IMR-90 (cell line): ENCODE data around the gene CDCA7. TPM values are rescaled to one million over a fixed set of nuclear protein-coding genes. Genes with fewer than 3 reads are reported as not detected.

Source experiments
- ATAC-seq: fragments of 200-7000 bp; cut with Tn5 transposase; 2 replicates; pipeline ENCODE4 v1.9.1; 2020; ENCODE audit warnings: low read depth, mild to moderate bottlenecking, moderate library complexity
- BruUV-seq: library from RNA; stranded (reverse); fragments of 400-500 nt; replicated peaks from 2 replicates; lab custom pipeline; 2021; lab: Mats Ljungman, UMichigan
- CTCF ChIA-PET: fragments of 300-600 bp; formaldehyde crosslinking; extraction: SDS; loops from one replicate; lab custom pipeline; 2021; ENCODE audit warnings: antibody characterized with exemption; lab: Yijun Ruan, JAX
- POLR2A ChIA-PET: fragments of 300-600 bp; sonication (Branson Sonifier 250); formaldehyde crosslinking; loops from one replicate; lab custom pipeline; 2022; ENCODE audit warnings: antibody characterized with exemption; ENCODE audit not compliant: unreplicated experiment; lab: Charles Lee
- DNase-seq: peaks from one replicate; pipeline ENCODE4 v3.0.0; 2013
- H2AFZ ChIP-seq: replicated peaks from 2 replicates; pipeline ENCODE3; 2013; ENCODE audit warnings: low read length, mild to moderate bottlenecking; ENCODE audit not compliant: poor library complexity
- H2AK5ac ChIP-seq: 2 replicates; pipeline ENCODE4 v1.6.1; 2013; ENCODE audit warnings: low read depth, low read length, inconsistent platforms
- H2AK9ac ChIP-seq: replicated peaks from 2 replicates; pipeline ENCODE3; 2013; ENCODE audit warnings: mild to moderate bottlenecking, low read depth, low read length, moderate library complexity; ENCODE audit not compliant: poor library complexity
- H2BK120ac ChIP-seq: 2 replicates; pipeline ENCODE4 v1.6.1; 2013; ENCODE audit warnings: low read depth, low read length, inconsistent platforms
- H2BK15ac ChIP-seq: 3 replicates; pipeline ENCODE4 v1.6.1; 2013; ENCODE audit warnings: low read depth, low read length, inconsistent platforms
- H2BK20ac ChIP-seq: 2 replicates; pipeline ENCODE4 v1.6.1; 2013; ENCODE audit warnings: low read depth, mild to moderate bottlenecking, inconsistent platforms, low read length, moderate library complexity
- H2BK5ac ChIP-seq: 2 replicates; pipeline ENCODE4 v1.6.1; 2013; ENCODE audit warnings: mild to moderate bottlenecking, low read depth, low read length, inconsistent platforms; ENCODE audit not compliant: poor library complexity, severe bottlenecking
- H3K14ac ChIP-seq: replicated peaks from 2 replicates; pipeline ENCODE4 v1.6.1; 2013; ENCODE audit warnings: low read depth, low read length, inconsistent platforms
- H3K18ac ChIP-seq: 2 replicates; pipeline ENCODE4 v1.6.1; 2013; ENCODE audit warnings: low read depth, low read length, control low read depth
- H3K23ac ChIP-seq: 2 replicates; pipeline ENCODE4 v1.6.1; 2013; ENCODE audit warnings: low read depth, low read length, inconsistent platforms
- H3K27ac ChIP-seq: 2 replicates; pipeline ENCODE4 v1.5.1; 2013; ENCODE audit warnings: mild to moderate bottlenecking, control low read depth, low read length; ENCODE audit not compliant: insufficient read depth
- H3K27me3 ChIP-seq: 2 replicates; pipeline ENCODE4 v1.6.1; 2013; ENCODE audit warnings: low read length; ENCODE audit not compliant: control insufficient read depth, insufficient read depth
- H3K36me3 ChIP-seq: 2 replicates; pipeline ENCODE4 v1.6.1; 2013; ENCODE audit warnings: low read length, mixed read lengths; ENCODE audit not compliant: control insufficient read depth, insufficient read depth
- H3K4ac ChIP-seq: 2 replicates; pipeline ENCODE4 v1.6.1; 2013; ENCODE audit warnings: low read depth, low read length, inconsistent platforms
- H3K4me1 ChIP-seq: 2 replicates; pipeline ENCODE4 v1.6.1; 2013; ENCODE audit warnings: low read length, mixed read lengths; ENCODE audit not compliant: control insufficient read depth, insufficient read depth
- H3K4me2 ChIP-seq: 2 replicates; pipeline ENCODE4 v1.6.1; 2013; ENCODE audit warnings: low read depth, mild to moderate bottlenecking, control low read depth, low read length, moderate library complexity
- H3K4me3 ChIP-seq: 2 replicates; pipeline ENCODE4 v1.5.1; 2013; ENCODE audit warnings: low read depth, mild to moderate bottlenecking, control low read depth, low read length, moderate library complexity; ENCODE audit not compliant: insufficient read depth
- H3K56ac ChIP-seq: 2 replicates; pipeline ENCODE4 v1.6.1; 2013; ENCODE audit warnings: low read length, inconsistent platforms; ENCODE audit not compliant: insufficient read depth; ENCODE audit errors: extremely low read depth
- H3K79me1 ChIP-seq, 2 experiments: 2 replicates each; pipeline ENCODE4 v1.6.1; 2013; ENCODE audit warnings: low read length in 2 of 2, inconsistent platforms in 1 of 2, low read depth in 1 of 2
- H3K9ac ChIP-seq: 2 replicates; pipeline ENCODE4 v1.6.1; 2013; ENCODE audit warnings: low read depth, low read length, control low read depth
- H3K9me1 ChIP-seq: 2 replicates; pipeline ENCODE4 v1.6.1; 2013; ENCODE audit warnings: low read length, inconsistent platforms; ENCODE audit not compliant: insufficient read depth
- H3K9me3 ChIP-seq: 2 replicates; pipeline ENCODE4 v1.6.1; 2013; ENCODE audit warnings: low read length; ENCODE audit not compliant: control insufficient read depth, insufficient read depth
- H4K20me1 ChIP-seq: 2 replicates; pipeline ENCODE4 v1.6.1; 2013; ENCODE audit warnings: low read length, inconsistent platforms; ENCODE audit not compliant: insufficient read depth
- H4K5ac ChIP-seq: 2 replicates; pipeline ENCODE4 v1.6.1; 2013; ENCODE audit warnings: mild to moderate bottlenecking, low read depth, low read length, control low read depth
- H4K8ac ChIP-seq, 2 experiments: 2 replicates each; pipeline ENCODE4 v1.6.1; 2013; ENCODE audit warnings: low read depth in 2 of 2, low read length in 2 of 2, control low read depth in 1 of 2, inconsistent platforms in 1 of 2
- H4K91ac ChIP-seq: 2 replicates; pipeline ENCODE4 v1.6.1; 2013; ENCODE audit warnings: low read depth, low read length, inconsistent platforms; ENCODE audit not compliant: insufficient read depth
- CEBPB ChIP-seq: IDR thresholded peaks from 2 replicates; pipeline ENCODE4 v1.6.1; 2012; ENCODE audit warnings: low read depth, low read length, improper control_type of control experiment
- MAFK ChIP-seq: IDR thresholded peaks from 2 replicates; pipeline ENCODE4 v1.6.1; 2012; ENCODE audit warnings: low read depth, low read length, improper control_type of control experiment
- MXI1 ChIP-seq: IDR thresholded peaks from 2 replicates; pipeline ENCODE4 v1.6.1; 2012; ENCODE audit warnings: low read depth, mild to moderate bottlenecking, low read length, moderate library complexity, borderline replicate concordance
- NFE2L2 ChIP-seq: fragments of 150-350 bp; IDR thresholded peaks from 2 replicates; pipeline ENCODE4 v1.6.1; 2016; ENCODE audit warnings: low read depth, mild to moderate bottlenecking, low read length
- POLR2A ChIP-seq: IDR thresholded peaks from 2 replicates; pipeline ENCODE4 v1.6.1; 2012; ENCODE audit warnings: mild to moderate bottlenecking, low read depth, low read length
- RCOR1 ChIP-seq: IDR thresholded peaks from 2 replicates; pipeline ENCODE4 v1.6.1; 2012; ENCODE audit warnings: mild to moderate bottlenecking, low read length, improper control_type of control experiment; ENCODE audit not compliant: insufficient replicate concordance
- WGBS, 2 experiments: methylation state at CpG; one replicate each; pipeline versions ENCODE4 v1.1.5 to v1.1.7; 2013; ENCODE audit warnings: missing lambda C conversion rate in 2 of 2; ENCODE audit not compliant: insufficient read length in 1 of 2; ENCODE audit errors: extremely low coverage in 2 of 2; 5-methylcytosine and 5-hydroxymethylcytosine counted together
- dilution Hi-C: fragments of 300-500 bp; cut with HindIII; formaldehyde crosslinking; loops from one replicate; pipeline ENCODE4 v1.14.3; 2018; ENCODE audit warnings: low sequenced_read_pairs; ENCODE audit not compliant: unreplicated experiment
- in situ Hi-C: fragments of 300-500 bp; cut with MboI; formaldehyde crosslinking; loops from 3 replicates; pipeline ENCODE4 v1.14.3; 2019; ENCODE audit warnings: low sequenced_read_pairs, inconsistent platforms, mixed read lengths
- intact Hi-C: fragments of 100-400 bp; cut with micrococcal nuclease; formaldehyde crosslinking; loops from 2 replicates; pipeline ENCODE4 v1.10.0; 2022
- polyA plus RNA-seq, 3 experiments: library from polyadenylated mRNA; depleted of rRNA; stranded (reverse); fragments of >200 nt; gene quantifications; 2 replicates each; pipeline ENCODE4 v1.2.3, GENCODE V29; 2012; ENCODE audit warnings: low replicate concordance in 1 of 3
- total RNA-seq: library from RNA; depleted of rRNA; stranded (reverse); fragments of >200 nt; gene quantifications from 2 replicates; pipeline ENCODE4 v1.2.3, GENCODE V29; 2012

Gene CDCA7
- total and polyA plus RNA-seq, 2 of the 4 experiments (the other 2 are of a cell fraction): 12.0 to 18.7 TPM

GRCh38 chr2:173351879-173352278 lies 2.8 kb upstream of the CDCA7 start:
- in situ Hi-C loops: loop anchor here (25.0 kb wide), 1 partner anchor 315 kb away; no protein-coding TSS in a partner anchor
- H3K9ac ChIP-seq: no peak overlapping the region
- no peaks in the 10 kb centered on the region for H4K20me1 ChIP-seq
- peaks cover 3% of the 10 kb centered on the region; the same call in 1 of the 2 replicates for H3K9me1 ChIP-seq
- BruUV-seq: no TSS peak
- ChIA-PET CTCF (interaction anchor here (0.6 kb wide), 1 partner anchor 80 kb away, joined by 3 read pairs; no protein-coding TSS in a partner anchor), POLR2A (no interaction called here)
- WGBS, 2 experiments: no CpG with 5 or more reads among the region's 4 CpGs
- no peak overlapping the region for H2BK15ac ChIP-seq
- no peak overlapping the region for H3K56ac ChIP-seq
- no peak overlapping the region for H4K91ac ChIP-seq
- H3K9me3 ChIP-seq: no peaks in the 10 kb centered on the region
- H3K4me2 ChIP-seq: no peak overlapping the region
- no peak for ATAC-seq
- dilution Hi-C loops: no loop called here
- no peak overlapping the region for H2AFZ ChIP-seq
- H3K27ac ChIP-seq: no peak overlapping the region
- no peak overlapping the region for H4K5ac ChIP-seq
- H3K27me3 ChIP-seq: peaks cover 13% of the 10 kb centered on the region
- no peak overlapping the region for H3K14ac ChIP-seq
- intact Hi-C loops: no loop called here
- no peaks in the 10 kb centered on the region for H3K36me3 ChIP-seq
- peaks cover 2% of the 10 kb centered on the region; the same call in 1 of the 2 replicates for H3K4me1 ChIP-seq
- H3K18ac ChIP-seq: no peak overlapping the region
- H2BK5ac ChIP-seq: no peak overlapping the region
- no peak overlapping the region for H2AK9ac ChIP-seq
- H2AK5ac ChIP-seq: no peak overlapping the region
- no peak overlapping the region for H3K4me3 ChIP-seq
- no peak overlapping the region for H2BK120ac ChIP-seq
- no peak for DNase-seq
- no peak overlapping the region for H3K4ac ChIP-seq
- no peak overlapping the region for H3K23ac ChIP-seq
- H3K79me1 ChIP-seq: peaks cover 12 to 13% of the 10 kb centered on the region in 2 experiments
- H4K8ac ChIP-seq: no peak overlapping the region
- no peak overlapping the region for H2BK20ac ChIP-seq
- no peak for TF ChIP-seq CEBPB
- no peak for TF ChIP-seq MAFK
- no peak for TF ChIP-seq NFE2L2
- TF ChIP-seq POLR2A: no peak
- no peak for TF ChIP-seq MXI1
- TF ChIP-seq RCOR1: no peak
